IPS-18a (cell line): ENCODE measurements around the gene NHS.

Experiments
- H3K27ac ChIP-seq: one replicate; pipeline ENCODE4 v1.5.1; 2013; ENCODE audit warnings: low read length
- H3K27me3 ChIP-seq: one replicate; pipeline ENCODE4 v1.6.1; 2013; ENCODE audit warnings: mild to moderate bottlenecking, low read length; ENCODE audit not compliant: control insufficient read depth, insufficient read depth
- H3K36me3 ChIP-seq: one replicate; pipeline ENCODE4 v1.6.1; 2013; ENCODE audit warnings: low read depth, low read length; ENCODE audit not compliant: control insufficient read depth
- H3K4me1 ChIP-seq: one replicate; pipeline ENCODE4 v1.6.1; 2013; ENCODE audit warnings: low read depth, low read length; ENCODE audit not compliant: control insufficient read depth
- H3K4me3 ChIP-seq: one replicate; pipeline ENCODE4 v1.5.1; 2013; ENCODE audit warnings: low read length
- H3K9ac ChIP-seq: one replicate; pipeline ENCODE4 v1.6.1; 2013; ENCODE audit warnings: mild to moderate bottlenecking, low read length, moderate library complexity
- H3K9me3 ChIP-seq: one replicate; pipeline ENCODE4 v1.6.1; 2013; ENCODE audit warnings: low read depth, low read length; ENCODE audit not compliant: control insufficient read depth

The NHS gene

DNA sequence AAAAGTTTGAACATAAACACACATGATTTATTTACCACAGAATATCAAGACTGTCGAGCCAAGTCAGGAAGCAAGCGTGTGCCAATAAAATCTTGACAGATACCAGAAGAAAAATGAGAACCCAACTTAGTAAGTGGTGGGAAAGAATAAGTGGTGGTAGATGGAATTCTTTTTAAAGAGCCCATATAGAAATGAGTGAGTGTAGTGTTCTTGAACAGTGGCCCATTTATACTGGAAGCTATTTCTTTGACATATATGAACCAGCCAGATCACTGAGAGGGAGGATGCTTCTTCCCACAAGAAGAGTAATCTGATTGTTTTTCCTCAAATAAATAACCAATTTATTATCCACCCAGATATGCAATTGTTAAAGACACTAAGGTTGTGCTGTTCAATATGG lies 98.0 kb downstream of the NHS start:
- Histone ChIP-seq H3K9me3 (no peaks in the 10 kb centered on the region), H3K4me1 (no peaks in the 10 kb centered on the region), H3K36me3 (no peaks in the 10 kb centered on the region), H3K9ac (no peak overlapping the region), H3K27me3 (no peaks in the 10 kb centered on the region), H3K27ac (no peak overlapping the region), H3K4me3 (no peak overlapping the region)

DNA sequence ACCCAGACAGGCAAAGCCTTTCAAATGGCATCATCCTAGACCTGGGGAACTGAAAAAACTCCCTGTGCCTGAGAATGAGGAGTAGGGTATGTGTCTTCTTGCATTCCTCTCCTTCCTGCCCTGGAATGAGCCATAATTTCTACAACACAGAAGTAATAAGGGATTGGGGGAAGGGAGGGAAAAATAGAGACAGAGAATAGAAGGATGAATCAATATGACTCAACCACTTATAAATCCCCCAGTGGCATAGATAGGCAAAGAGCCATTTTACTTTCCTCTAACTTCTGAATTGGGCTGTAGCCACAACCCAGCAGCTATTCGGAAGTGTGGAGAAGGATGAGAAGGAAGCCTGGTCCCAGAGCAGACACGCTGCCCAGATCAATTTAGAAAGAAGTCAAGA lies 99.9 kb downstream of the NHS start:
- Histone ChIP-seq H3K4me3 (no peak overlapping the region), H3K36me3 (no peaks in the 10 kb centered on the region), H3K9me3 (no peaks in the 10 kb centered on the region), H3K4me1 (no peaks in the 10 kb centered on the region), H3K27me3 (no peaks in the 10 kb centered on the region), H3K27ac (no peak overlapping the region), H3K9ac (no peak overlapping the region)

DNA sequence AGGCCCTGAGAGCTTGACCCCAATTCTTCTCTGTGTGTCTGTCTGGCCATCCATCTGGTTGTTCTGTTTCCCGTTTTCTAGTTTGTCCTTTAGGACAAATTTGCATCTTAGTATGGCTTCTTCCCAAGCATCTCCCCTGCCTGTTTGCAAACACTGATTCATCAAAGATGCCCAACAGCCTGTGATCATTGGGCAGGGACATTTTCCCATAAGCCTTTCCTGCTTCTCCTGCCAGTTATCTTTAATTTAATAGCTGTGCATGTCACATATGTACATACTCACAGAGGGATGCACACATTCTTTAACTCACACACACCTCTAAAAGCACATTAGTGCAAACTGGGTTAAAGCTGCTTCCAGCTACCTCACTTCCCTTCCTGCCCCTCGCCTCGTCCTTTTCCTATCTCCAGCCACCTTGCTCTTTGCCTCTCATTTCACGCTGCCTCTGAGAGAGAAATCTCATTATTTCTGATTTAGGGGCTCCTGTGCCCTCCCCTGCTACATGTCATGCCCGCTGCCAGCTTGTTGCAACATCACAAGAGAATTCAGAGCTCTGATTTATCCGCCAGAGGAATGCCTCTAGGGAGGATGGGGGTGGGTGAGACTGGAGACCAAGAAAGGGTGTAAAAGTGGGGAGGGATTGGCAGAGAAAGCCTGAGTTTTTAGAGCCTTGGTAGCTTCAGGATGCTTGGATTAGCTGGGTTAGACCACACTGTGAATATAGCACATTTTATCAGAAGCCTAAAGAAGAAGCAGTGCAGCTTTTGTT lies 100.6 kb downstream of the NHS start:
- H3K27me3 ChIP-seq = no peaks in the 10 kb centered on the region
- H3K27ac ChIP-seq = no peak overlapping the region
- no peaks in the 10 kb centered on the region for H3K36me3 ChIP-seq
- no peaks in the 10 kb centered on the region for H3K9me3 ChIP-seq
- no peak overlapping the region for H3K4me3 ChIP-seq
- no peaks in the 10 kb centered on the region for H3K4me1 ChIP-seq
- no peak overlapping the region for H3K9ac ChIP-seq

DNA sequence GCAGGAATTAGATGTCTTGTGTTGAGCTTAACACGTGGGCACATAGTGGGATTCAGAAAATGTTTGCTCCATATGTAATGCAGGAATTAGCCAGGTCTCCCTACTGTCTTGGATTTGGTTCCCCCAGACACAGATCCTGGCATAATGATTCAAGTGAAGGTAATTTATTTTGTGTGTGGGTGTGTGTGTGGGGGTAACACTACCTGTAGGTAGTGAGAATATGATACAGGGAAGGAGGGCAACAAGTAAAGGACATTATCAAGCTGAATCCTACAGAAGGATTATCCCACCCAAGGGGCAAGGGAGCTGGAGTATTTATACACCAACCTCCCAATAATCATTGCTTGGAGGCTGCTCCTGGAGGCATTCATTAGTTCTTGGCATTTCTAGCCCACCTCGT lies 101.4 kb downstream of the NHS start:
- Histone ChIP-seq H3K9me3 (no peaks in the 10 kb centered on the region), H3K9ac (no peak overlapping the region), H3K4me1 (no peaks in the 10 kb centered on the region), H3K36me3 (no peaks in the 10 kb centered on the region), H3K4me3 (no peak overlapping the region), H3K27me3 (no peaks in the 10 kb centered on the region), H3K27ac (no peak overlapping the region)

DNA sequence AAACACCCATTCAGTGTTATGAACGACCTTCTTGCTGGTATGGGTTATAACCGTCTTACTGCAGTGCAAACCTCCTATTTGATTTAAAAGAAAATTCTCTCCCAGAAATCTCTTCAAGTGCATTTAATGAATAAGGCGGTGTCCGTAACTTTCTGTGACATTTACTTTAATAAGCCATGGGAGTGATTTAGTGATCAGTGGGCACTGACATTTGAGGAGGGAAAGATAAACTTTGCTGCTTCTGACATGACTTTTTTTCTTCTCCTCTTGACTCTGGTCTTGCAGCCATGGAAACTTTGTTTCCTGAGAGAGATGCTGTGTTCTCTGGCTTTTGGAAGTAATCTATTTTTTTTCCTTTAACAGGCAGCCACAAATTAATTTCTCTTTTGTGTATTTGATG lies 106.1 kb downstream of the NHS start:
- Histone ChIP-seq H3K9me3 (no peaks in the 10 kb centered on the region), H3K27me3 (no peaks in the 10 kb centered on the region), H3K36me3 (no peaks in the 10 kb centered on the region), H3K9ac (no peak overlapping the region), H3K4me3 (no peak overlapping the region), H3K4me1 (peaks cover 18% of the 10 kb centered on the region), H3K27ac (no peak overlapping the region)

DNA sequence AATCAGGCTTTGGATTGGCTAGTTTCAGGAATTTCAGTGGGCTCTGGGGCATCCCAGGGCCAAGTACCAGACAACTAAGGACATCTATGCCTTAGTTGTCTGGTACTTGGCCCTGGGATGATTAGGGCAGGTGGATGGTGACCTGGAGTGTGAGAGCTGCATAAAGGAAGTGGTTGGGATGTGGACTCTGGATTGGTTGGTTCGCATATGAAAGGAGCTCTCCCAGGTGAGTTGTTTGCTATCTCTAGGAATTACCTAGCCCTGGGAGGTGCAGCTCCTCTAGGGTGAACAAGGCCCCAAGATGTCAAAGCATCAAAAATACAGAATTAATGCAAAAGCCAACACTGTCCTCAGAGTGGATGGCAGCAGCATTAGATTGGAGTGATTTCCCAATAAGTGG lies 109.6 kb downstream of the NHS start:
- H3K27me3 ChIP-seq = no peaks in the 10 kb centered on the region
- H3K27ac ChIP-seq = no peak overlapping the region
- H3K9ac ChIP-seq = no peak overlapping the region
- H3K4me3 ChIP-seq = no peak overlapping the region
- peaks cover 18% of the 10 kb centered on the region for H3K4me1 ChIP-seq
- no peaks in the 10 kb centered on the region for H3K9me3 ChIP-seq
- H3K36me3 ChIP-seq = no peaks in the 10 kb centered on the region

DNA sequence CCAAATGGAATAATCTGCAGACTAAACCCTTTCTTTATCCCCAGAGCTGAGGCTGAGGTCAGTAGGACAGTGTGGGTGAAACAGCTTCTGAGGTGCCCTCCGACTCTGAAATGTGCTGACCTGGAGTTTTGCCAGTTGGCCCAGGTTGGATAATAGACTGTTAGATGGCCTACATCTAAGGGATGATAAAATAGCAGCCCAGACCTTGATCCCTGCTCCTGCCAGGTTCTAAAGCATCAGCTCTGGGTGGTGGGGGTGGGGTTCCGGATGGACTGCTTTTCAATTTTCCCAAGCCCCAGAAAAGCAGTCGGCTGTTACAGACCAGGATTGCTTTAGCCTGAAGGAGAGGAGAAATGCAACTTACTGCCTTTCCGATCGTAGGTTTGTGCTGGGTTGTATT lies 110.4 kb downstream of the NHS start:
- no peak overlapping the region for H3K9ac ChIP-seq
- H3K4me3 ChIP-seq = no peak overlapping the region
- peaks cover 18% of the 10 kb centered on the region for H3K4me1 ChIP-seq
- no peaks in the 10 kb centered on the region for H3K36me3 ChIP-seq
- no peak overlapping the region for H3K27ac ChIP-seq
- no peaks in the 10 kb centered on the region for H3K27me3 ChIP-seq
- H3K9me3 ChIP-seq = no peaks in the 10 kb centered on the region

DNA sequence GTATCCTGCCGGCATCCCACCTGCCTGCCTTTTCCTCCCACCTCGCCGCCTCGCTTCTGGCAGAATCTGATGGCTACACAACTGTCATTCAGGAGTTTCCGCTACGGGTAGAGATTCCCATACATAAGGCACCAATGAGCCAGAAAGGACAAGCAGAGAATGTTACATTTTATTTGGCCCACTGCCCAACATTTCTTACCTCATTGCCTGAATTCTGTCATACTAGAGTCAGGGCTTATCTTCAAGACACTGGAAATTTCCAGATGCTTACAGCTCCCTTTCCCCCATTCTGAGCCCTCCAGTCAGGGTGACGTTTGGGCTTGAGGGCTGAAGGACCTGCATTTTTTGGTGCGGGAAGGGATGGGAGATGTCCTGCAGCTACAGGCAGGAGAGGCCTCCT lies 113.0 kb downstream of the NHS start:
- Histone ChIP-seq H3K4me1 (peaks cover 18% of the 10 kb centered on the region), H3K27me3 (no peaks in the 10 kb centered on the region), H3K27ac (no peak overlapping the region), H3K9me3 (no peaks in the 10 kb centered on the region), H3K9ac (no peak overlapping the region), H3K36me3 (no peaks in the 10 kb centered on the region), H3K4me3 (no peak overlapping the region)

DNA sequence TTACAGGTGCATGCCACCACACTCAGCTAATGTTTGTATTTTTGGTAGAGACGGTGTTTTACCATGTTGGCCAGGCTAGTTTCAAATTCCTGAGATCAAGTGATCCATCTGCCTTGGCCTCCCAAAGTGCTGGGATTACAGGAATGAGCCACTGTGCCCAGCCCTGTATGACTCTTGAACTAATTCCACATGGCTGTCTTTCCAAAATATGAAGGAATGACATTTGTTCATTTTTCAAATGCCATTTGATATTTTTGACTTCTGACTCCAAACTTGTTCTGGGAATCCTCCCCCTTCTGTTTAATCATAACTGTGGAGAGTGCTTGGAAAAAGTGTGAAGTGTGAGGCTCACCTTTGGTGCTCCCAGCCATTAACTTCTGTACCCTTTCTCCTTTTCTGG lies 119.2 kb downstream of the NHS start:
- Histone ChIP-seq H3K4me1 (peaks cover 4% of the 10 kb centered on the region), H3K27ac (no peak overlapping the region), H3K27me3 (no peaks in the 10 kb centered on the region), H3K9me3 (no peaks in the 10 kb centered on the region), H3K4me3 (no peak overlapping the region), H3K36me3 (no peaks in the 10 kb centered on the region), H3K9ac (no peak overlapping the region)

DNA sequence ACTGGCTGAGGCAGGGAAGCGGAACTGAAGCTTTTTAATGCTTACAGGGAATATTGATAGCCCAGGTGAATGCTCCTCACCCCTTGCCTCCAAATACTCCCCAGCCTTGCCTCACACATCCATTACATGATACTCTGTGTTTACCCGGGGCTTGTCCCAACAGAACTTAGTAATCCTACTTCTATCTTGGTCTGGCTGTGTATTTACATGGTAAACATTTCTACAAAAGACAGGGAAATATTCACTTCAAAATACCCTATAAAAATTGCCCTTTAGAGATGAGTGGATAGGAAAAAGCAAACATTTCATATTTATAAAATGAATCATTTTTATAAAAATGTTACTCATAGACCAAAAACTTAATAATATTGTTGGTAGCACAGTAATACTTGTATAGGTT lies 120.1 kb downstream of the NHS start:
- no peaks in the 10 kb centered on the region for H3K27me3 ChIP-seq
- H3K4me1 ChIP-seq = peaks cover 12% of the 10 kb centered on the region
- no peak overlapping the region for H3K9ac ChIP-seq
- no peak overlapping the region for H3K4me3 ChIP-seq
- no peak overlapping the region for H3K27ac ChIP-seq
- H3K9me3 ChIP-seq = no peaks in the 10 kb centered on the region
- H3K36me3 ChIP-seq = no peaks in the 10 kb centered on the region

DNA sequence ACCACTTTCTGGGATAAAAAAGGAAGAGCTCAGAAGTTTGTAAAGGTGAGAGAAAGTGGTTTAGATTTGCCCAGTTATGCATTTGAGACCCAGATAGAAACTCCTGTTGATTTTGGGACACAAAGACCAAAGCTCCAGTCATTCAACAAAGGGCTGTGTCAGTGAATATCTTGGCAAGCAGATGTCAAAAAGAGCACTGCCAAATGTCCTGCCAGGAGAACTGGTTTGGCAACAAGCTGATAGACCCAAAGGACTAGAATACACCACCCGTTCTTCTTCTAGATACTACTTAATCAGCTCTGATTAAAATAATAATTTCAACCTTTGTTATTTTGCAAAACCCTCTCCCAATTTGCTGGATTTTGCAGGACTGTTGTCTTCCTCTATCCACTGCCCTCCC lies 121.4 kb downstream of the NHS start:
- Histone ChIP-seq H3K4me3 (no peak overlapping the region), H3K36me3 (no peaks in the 10 kb centered on the region), H3K27ac (no peak overlapping the region), H3K4me1 (peaks cover 15% of the 10 kb centered on the region), H3K27me3 (no peaks in the 10 kb centered on the region), H3K9me3 (no peaks in the 10 kb centered on the region), H3K9ac (no peak overlapping the region)

DNA sequence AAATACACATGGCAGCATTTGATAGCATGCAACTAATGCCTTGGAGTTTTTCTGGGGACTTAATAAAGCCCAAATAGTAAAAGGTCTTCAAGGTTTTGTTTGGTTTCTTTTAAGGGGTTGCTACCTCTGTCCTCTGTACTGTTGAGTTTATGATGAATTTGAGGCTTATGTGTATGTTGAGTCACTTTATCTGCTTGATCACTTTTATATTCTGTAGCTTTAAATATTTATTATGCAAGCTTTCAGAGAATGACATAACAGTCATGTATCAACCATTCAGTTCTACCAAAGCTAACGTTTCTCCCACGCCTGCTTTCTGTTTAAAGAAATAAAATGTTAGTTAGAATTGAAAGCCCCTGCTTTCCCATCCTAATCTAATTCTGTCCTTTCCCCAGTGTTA lies 122.2 kb downstream of the NHS start:
- H3K9ac ChIP-seq = no peak overlapping the region
- no peaks in the 10 kb centered on the region for H3K27me3 ChIP-seq
- H3K4me3 ChIP-seq = no peak overlapping the region
- H3K36me3 ChIP-seq = no peaks in the 10 kb centered on the region
- peaks cover 15% of the 10 kb centered on the region for H3K4me1 ChIP-seq
- no peaks in the 10 kb centered on the region for H3K9me3 ChIP-seq
- no peak overlapping the region for H3K27ac ChIP-seq
